ENCODE results near the gene SPTBN5.

SPTBN5 gene

GRCh38 chr15:41824062-41824745 is 69.6 kb downstream of the SPTBN5 start:
- Histone ChIP-seq H3K36me3 (peaks cover 36 to 70% (median 60%) of the 10 kb centered on the region in 11 experiments), H3K4me1 (peaks cover 9 to 22% (median 15%) of the 10 kb centered on the region in 10 experiments), H4K20me1 (peaks cover 0 to 52% (median 0%) of the 10 kb centered on the region in 11 experiments; a peak in 10 of 22 replicates), H3K27ac (no peak overlapping the region), H3K4me3 (no peak overlapping the region), H3K9me3 (replicated peaks in 1 of 11) (no peaks in the 10 kb centered on the region), H3K27me3 (peaks cover 0 to 13% (median 8%) of the 10 kb centered on the region in 11 experiments; a peak in 10 of 22 replicates), H3K9ac (no peak overlapping the region), H3K4me2 (no peak overlapping the region)
- no peak for TF ChIP-seq Cebpa-rat (IDR thresholded peaks at IDR 0.05)

GRCh38 chr15:41823502-41823901 is 70.4 kb downstream of the SPTBN5 start:
- Histone ChIP-seq H4K20me1 (peaks cover 0 to 49% (median 0%) of the 10 kb centered on the region in 11 experiments; a peak in 7 of 22 replicates), H3K27me3 (peaks cover 0 to 13% (median 8%) of the 10 kb centered on the region in 11 experiments; a peak in 10 of 22 replicates), H3K27ac (no peak overlapping the region), H3K4me1 (peaks cover 2 to 18% (median 8%) of the 10 kb centered on the region in 10 experiments; a peak in 19 of 20 replicates), H3K9me3 (replicated peaks in 1 of 11) (no peaks in the 10 kb centered on the region), H3K36me3 (peaks cover 43 to 77% (median 67%) of the 10 kb centered on the region in 11 experiments), H3K4me2 (no peak overlapping the region), H3K4me3 (no peak overlapping the region), H3K9ac (no peak overlapping the region)
- TF ChIP-seq Cebpa-rat (IDR thresholded peaks at IDR 0.05): no peak

DNA sequence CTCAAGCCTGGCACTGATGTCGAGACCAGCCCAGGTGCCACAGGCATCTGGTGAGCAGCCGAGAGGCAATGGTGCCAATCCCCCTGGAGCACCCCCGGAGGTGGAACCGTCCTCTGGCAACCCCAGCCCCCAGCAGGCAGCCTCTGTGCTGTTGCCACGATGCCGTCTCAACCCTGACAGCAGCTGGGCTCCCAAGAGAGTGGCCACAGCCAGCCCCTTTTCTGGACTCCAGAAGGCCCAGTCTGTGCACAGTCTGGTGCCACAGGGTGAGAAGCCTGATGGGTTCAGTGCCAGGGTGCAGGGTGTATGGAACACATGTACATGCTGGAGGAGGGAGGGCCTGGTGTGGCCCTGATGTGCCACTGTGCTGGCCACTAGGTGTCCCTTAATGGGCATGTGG is 70.9 kb downstream of the SPTBN5 start:
- peaks cover 48 to 82% (median 72%) of the 10 kb centered on the region in 11 experiments for H3K36me3 ChIP-seq
- no peak overlapping the region for H3K4me3 ChIP-seq

DNA sequence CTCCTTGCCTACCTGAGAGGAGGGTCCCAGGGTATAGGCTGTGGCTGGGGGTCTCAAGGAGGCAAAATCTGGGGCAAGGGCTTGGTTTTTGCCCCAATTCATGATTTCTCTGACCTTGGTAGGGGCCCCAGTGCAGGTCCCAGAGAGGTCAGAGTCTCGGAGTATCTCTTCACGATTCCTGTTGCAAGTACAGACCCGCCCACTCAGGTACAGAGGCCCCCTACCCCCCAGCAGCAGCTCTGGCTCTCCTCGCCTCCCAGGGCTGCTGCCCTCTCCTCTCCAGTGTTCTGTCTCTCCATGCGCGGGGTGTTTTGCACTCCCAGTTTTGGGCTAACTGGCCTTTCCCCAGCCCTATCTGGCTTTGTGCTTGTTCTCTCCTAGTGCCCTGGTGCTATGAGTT is 71.4 kb downstream of the SPTBN5 start:
- TF ChIP-seq Cebpa-rat (IDR thresholded peaks at IDR 0.05): no peak
- Histone ChIP-seq H3K27ac (no peak overlapping the region), H3K4me3 (no peak overlapping the region), H3K36me3 (peaks cover 53 to 87% (median 77%) of the 10 kb centered on the region in 11 experiments), H3K4me1 (peaks cover 0 to 14% (median 5%) of the 10 kb centered on the region in 10 experiments; a peak in 13 of 20 replicates), H3K27me3 (peaks cover 0 to 12% (median 8%) of the 10 kb centered on the region in 11 experiments; a peak in 10 of 22 replicates), H4K20me1 (peaks cover 0 to 49% (median 0%) of the 10 kb centered on the region in 11 experiments; a peak in 7 of 22 replicates), H3K9me3 (replicated peaks in 1 of 11) (no peaks in the 10 kb centered on the region), H3K4me2 (no peak overlapping the region), H3K9ac (no peak overlapping the region)

More for the DNA sequence above, 70.9 kb downstream of the SPTBN5 start:
- H3K9ac ChIP-seq: no peak overlapping the region
- H3K9me3 ChIP-seq (replicated peaks in 1 of 11): no peaks in the 10 kb centered on the region
- no peak for TF ChIP-seq Cebpa-rat (IDR thresholded peaks at IDR 0.05)
- H3K4me1 ChIP-seq: peaks cover 0 to 15% (median 6%) of the 10 kb centered on the region in 10 experiments; a peak in 13 of 20 replicates
- H3K4me2 ChIP-seq: no peak overlapping the region
- peaks cover 0 to 13% (median 8%) of the 10 kb centered on the region in 11 experiments; a peak in 10 of 22 replicates for H3K27me3 ChIP-seq
- no peak overlapping the region for H3K27ac ChIP-seq
- peaks cover 0 to 49% (median 0%) of the 10 kb centered on the region in 11 experiments; a peak in 7 of 22 replicates for H4K20me1 ChIP-seq

- H3K27me3 ChIP-seq: peaks cover 0 to 8% (median 1%) of the 10 kb centered on the region in 11 experiments; a peak in 3 of 22 replicates
- no peaks in the 10 kb centered on the region for H3K9me3 ChIP-seq (replicated peaks in 1 of 11)
- H3K4me2 ChIP-seq: no peak overlapping the region
- peaks cover 0 to 10% (median 0%) of the 10 kb centered on the region in 10 experiments; a peak in 3 of 20 replicates for H3K4me1 ChIP-seq
- H3K27ac ChIP-seq: no peak overlapping the region
- peaks cover 0 to 49% (median 0%) of the 10 kb centered on the region in 11 experiments; a peak in 7 of 22 replicates for H4K20me1 ChIP-seq
- H3K9ac ChIP-seq: no peak overlapping the region
- peaks cover 59 to 91% (median 83%) of the 10 kb centered on the region in 11 experiments for H3K36me3 ChIP-seq
- no peak for TF ChIP-seq Cebpa-rat (IDR thresholded peaks at IDR 0.05)
- no peak overlapping the region for H3K4me3 ChIP-seq
These were observed 72.0 kb downstream of the SPTBN5 start for GRCh38 chr15:41821831-41822230.

GRCh38 chr15:41820791-41821423 is 72.9 kb downstream of the SPTBN5 start:
- Histone ChIP-seq H3K27ac (no peak overlapping the region), H3K4me3 (no peak overlapping the region), H3K9ac (no peak overlapping the region), H3K27me3 (0 out of 22 replicates have a peak, but pooled peaks cover 0 to under 1% (median 0%) of the 10 kb centered on the region in 11 experiments), H3K9me3 (replicated peaks in 1 of 11) (no peaks in the 10 kb centered on the region), H4K20me1 (peaks cover 0 to 41% (median 0%) of the 10 kb centered on the region in 11 experiments; a peak in 7 of 22 replicates), H3K4me2 (no peak overlapping the region), H3K4me1 (peaks cover 0 to 10% (median 0%) of the 10 kb centered on the region in 10 experiments; a peak in 3 of 20 replicates), H3K36me3 (peaks cover 65 to 97% (median 91%) of the 10 kb centered on the region in 11 experiments)
- TF ChIP-seq Cebpa-rat (IDR thresholded peaks at IDR 0.05): no peak

GRCh38 chr15:41819455-41820050 is 74.3 kb downstream of the SPTBN5 start:
- Histone ChIP-seq H3K9ac (no peak overlapping the region), H3K4me3 (no peak overlapping the region), H3K9me3 (replicated peaks in 1 of 11) (no peaks in the 10 kb centered on the region), H3K4me1 (peaks cover 0 to 10% (median 0%) of the 10 kb centered on the region in 10 experiments; a peak in 3 of 20 replicates), H3K27me3 (no peaks in the 10 kb centered on the region), H3K36me3 (peaks cover 68 to 97% (median 93%) of the 10 kb centered on the region in 11 experiments), H3K4me2 (peak overlapping the region in 2 of 11 experiments; percentile 5 to 14; a peak in 1 of 22 replicates), H4K20me1 (peaks cover 0 to 27% (median 0%) of the 10 kb centered on the region in 11 experiments; a peak in 3 of 22 replicates), H3K27ac (no peak overlapping the region)
- no peak for TF ChIP-seq Cebpa-rat (IDR thresholded peaks at IDR 0.05)

DNA sequence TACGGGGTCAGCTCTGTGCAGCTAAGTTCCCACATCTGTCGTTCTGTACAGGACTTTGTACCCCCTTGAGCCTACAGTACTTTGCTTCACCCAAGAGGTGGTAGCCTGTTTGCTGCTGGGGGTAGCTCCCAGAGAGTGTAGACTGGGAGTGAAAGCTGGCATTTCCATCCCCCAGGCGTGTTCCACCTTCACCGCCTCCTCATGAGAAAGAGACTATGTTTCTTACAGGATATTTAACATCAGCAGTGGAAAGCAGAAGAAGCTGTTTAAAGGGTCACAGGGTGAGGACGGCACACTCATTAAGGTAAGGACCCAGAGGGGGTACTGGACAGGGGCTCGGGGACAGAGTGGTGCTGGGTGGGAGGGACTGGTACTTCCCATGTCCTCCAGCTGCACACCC is 76.1 kb downstream of the SPTBN5 start:
- H3K4me1 ChIP-seq: peaks cover 0 to 18% (median 9%) of the 10 kb centered on the region in 10 experiments; a peak in 15 of 20 replicates
- no peaks in the 10 kb centered on the region for H3K9me3 ChIP-seq (replicated peaks in 1 of 11)
- H3K27ac ChIP-seq: no peak overlapping the region
- no peak for TF ChIP-seq Cebpa-rat (IDR thresholded peaks at IDR 0.05)
- no peak overlapping the region for H3K9ac ChIP-seq
- H3K27me3 ChIP-seq: no peaks in the 10 kb centered on the region
- no peak overlapping the region for H3K4me2 ChIP-seq
- peaks cover 0 to 24% (median 0%) of the 10 kb centered on the region in 11 experiments; a peak in 2 of 22 replicates for H4K20me1 ChIP-seq
- H3K36me3 ChIP-seq: peaks cover 53 to 97% (median 88%) of the 10 kb centered on the region in 11 experiments
- no peak overlapping the region for H3K4me3 ChIP-seq
